GM19328 (cell line): ENCODE measurements around the gene A1BG.
"Not testable (repeated sequence)": the region's sequence is repeated elsewhere in the genome, so short reads cannot be mapped to it uniquely, and the experiment has no call there.

Experiments
- ATAC-seq: cut with Tn5 transposase; IDR thresholded peaks from one replicate; pipeline ENCODE4 v1.9.1; 2021; ENCODE audit warnings: mild to moderate bottlenecking, moderate library complexity; ENCODE audit not compliant: unreplicated experiment

Gene A1BG

DNA sequence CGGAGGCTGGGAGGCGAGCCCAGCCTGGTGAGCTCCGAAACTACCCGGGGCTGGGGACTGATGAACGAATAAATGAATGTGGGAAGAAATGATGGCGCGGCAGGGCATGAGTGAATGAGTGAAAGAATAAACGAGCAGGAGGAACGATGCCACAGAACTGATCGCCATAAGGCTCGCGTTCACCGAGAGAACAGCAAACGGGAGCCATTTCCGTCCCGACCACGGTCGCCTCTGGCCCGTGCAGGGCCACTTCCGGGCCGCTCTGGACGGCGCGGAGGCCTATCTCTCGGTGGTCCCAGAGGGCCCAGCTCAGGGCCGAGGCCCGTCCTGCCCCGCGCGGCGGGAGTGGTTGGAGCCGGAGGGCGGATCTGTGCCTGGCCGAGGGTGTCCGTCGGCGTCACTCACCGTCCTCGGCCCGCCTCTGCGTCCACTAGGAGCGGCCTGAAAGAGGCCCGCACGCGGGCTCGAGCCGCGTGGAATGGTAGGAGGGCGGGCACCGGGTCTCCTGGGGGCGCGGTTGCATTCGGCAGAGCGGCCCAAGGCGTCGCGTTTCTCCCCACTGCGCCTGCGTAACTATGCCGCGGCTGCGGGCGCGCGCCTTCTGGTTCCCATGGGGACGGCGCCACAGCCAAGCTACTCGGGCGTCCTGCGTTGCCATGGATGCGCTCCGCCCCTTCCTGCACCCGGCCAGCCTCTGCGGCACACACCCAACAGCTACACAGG is 9.1 kb upstream of the A1BG start, which contains the start of gene ZNF497:
TSS of gene ZNF497 (minus strand) at position 480 of the 723 bp plus-strand sequence. CDS start 5,116 bp downstream, outside the sequence.
- peak; percentile 85 for ATAC-seq

- no peak for ATAC-seq
Observed at GRCh38 chr19:58361900-58362271, 8.6 kb upstream of the A1BG start.

- no peak for ATAC-seq
Observed at GRCh38 chr19:58357481-58358145, 4.3 kb upstream of the A1BG start.

GRCh38 chr19:58356766-58357480 is 3.6 kb upstream of the A1BG start:
- no peak for ATAC-seq

GRCh38 chr19:58355908-58356765 is 2.8 kb upstream of the A1BG start:
- ATAC-seq, result no peak

DNA sequence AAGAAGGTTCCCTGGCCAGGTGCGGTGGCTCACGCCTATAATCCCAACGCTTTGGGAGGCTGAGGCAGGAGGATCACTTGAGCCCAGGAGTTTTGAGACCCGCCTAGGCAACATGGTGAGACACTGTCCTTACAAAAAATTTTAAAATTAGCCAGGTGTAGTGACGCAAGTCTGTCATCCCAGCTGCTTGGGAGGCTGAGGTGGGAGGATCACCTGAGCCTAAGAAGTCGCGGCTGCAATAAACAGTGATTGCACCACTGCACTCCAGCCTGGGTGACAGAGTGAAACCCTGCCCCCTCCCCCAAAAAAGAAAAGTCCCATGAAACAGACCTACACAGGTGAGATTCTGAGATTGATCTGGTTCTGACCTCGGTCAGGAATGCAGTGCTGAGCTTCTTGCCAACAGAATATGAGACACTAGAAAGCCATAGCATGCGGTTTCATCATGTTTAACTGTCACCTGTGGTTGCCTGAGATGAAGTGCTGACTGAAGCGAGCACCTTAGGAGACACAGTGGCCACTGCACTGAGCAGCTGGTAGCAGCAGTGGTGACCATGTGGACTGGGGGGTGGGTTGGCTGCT is 2.0 kb upstream of the A1BG start:
- ATAC-seq, result no peak

DNA sequence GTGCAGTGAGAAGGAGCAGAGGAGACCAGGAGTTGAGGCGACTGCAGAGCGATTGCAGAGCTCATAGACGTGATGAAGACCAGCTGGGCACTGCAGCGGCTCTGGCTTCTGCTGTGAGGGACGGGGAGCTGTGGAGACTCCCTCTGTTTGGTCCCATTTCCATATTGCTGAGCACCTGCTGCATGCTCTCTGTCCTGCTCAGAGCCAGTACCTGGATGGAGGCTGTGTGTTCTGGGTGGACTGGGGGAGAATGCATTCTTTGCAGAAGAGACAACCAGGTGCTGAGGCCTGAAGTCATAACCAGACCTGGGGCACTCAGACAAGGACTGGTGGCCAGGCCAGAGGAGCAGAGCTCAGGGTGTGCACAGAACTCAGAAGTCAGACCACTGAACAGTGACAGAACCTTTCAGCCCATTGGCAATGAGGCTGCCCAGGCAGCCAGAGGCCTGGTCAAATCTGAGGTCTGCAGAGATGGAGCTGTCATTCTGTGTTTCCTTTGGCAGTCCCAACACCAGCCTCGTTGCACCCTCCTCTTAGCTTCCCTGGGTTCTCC is 1.3 kb upstream of the A1BG start:
- no peak for ATAC-seq

- no peak for ATAC-seq
Observed at GRCh38 chr19:58353717-58354477, 605 bp upstream of the A1BG start.

DNA sequence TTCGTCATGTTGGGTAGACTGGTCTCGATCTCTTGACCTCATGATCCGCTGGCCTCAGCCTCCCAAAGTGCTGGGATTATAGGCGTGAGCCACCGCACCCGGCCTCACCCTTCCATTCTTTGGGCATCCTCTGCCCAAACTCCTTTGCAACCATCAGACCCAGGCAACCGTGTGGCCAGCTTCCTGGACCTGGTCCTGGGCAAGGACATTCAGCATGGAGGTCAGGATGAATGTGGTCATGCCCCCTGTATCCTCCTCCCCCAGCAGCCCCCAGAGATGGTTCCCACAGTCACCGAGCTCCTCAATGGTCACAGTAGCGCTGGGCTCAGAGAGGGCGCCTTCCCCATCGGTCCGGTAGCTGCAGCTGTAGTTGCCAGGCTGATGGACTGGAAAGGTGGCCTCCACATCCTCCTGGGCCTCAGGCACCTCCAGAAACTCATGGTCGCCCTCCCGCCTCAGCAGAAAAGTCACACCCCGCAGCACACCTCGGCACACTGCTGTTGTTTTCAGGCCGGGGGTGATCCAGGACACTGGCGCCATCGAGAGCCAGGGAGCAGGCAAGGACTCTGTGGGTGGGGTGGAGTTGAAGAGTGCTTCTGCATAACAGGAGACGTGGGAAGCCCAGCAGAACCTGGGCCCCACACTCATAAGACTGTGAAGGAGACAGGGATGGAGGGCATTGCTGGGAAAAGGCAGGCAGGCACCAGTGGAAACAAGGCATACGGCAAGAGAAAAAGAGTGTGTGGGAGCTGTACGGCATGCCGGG is 1.1 kb downstream of the A1BG start:
- no peak for ATAC-seq

- no peak for ATAC-seq
Observed at GRCh38 chr19:58351558-58351878, 1.8 kb downstream of the A1BG start.

- ATAC-seq, result no peak
Observed at GRCh38 chr19:58350871-58351557, 2.3 kb downstream of the A1BG start.

DNA sequence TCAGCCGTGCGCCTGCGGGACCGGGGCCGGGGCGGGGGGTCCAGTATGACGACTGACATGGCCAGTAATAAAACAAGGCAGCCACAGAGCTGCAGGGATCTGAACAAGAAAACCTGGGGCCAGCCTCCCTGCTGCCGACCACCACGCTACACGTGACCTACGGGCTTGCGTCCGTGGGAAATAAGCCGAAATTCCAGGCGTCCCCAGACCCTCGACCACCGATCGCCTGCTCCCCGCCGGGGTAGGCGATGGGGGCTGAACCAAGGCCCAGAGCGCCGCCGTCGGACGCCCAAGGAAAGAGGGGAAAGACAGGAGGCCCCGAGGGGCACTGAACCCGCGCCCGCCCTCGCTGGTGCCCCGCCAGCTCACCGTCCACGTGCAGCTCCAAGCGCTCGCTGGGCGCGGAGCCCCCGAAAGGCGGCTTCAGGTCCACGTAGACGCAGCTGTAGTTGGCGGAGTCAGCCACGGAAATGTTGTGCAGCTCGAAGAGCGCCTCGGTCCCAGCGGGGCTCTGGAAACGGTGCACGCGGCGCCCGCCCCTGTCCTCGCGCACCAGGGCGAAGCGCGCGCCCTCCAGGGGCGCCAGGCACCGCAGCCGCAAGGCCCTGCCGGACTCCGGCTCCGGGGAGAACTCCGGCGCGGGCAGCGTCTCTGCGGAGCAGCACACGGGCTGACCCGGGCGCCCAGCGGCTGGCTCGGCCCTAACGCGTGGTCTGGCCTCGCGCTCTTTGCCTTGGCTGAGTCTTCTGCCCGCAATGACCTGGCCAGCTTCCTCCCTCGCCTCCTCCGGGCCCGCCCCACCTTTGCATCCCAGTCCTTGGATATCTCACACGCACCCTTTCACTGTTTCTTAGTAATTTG is 3.1 kb downstream of the A1BG start:
- no peak for ATAC-seq

DNA sequence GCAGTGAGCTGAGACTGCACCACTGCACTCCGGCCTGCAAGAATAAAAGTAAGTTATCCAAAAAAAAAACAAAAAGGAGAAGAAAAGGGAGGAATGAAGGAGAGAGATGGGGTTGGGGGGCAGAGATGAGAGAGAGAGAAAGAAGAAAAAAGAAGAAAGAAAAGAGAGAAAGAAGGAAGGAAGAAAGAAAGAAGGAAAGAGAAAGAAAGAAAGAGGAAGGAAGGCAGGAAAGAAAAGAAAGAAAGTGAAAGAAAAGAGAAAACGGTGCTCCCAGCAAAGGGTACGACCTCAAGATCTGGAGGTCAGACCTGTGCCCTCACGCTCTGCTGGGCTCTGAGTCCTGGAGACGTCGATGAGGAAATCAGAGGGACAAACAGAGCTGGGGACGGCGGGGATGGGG is 3.7 kb downstream of the A1BG start:
- no peak for ATAC-seq

DNA sequence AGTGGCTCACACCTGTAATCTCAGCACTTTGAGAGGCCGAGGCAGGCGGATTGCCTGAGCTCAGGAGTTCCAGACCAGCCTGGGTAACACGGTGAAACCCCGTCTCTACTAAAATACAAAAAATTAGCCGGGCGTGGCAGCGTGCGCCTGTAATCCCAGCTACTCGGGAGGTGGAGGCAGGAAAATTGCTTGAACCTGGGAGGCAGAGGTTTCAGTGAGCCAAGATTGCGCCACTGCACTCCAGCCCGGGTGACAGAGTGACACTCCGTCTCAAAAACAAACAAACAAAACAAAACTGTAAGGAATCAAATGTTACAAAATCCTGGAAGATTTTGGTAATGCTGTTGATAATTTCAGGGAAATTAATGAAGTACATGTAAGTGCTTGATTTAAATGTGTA is 5.2 kb downstream of the A1BG start:
- not testable (repeated sequence) for ATAC-seq

- peak; percentile 82 for ATAC-seq
Observed at GRCh38 chr19:58346961-58347929, 6.0 kb downstream of the A1BG start.

GRCh38 chr19:58345558-58345957 is 7.7 kb downstream of the A1BG start:
- no peak for ATAC-seq
